K562 (cell line): ENCODE measurements around the gene NTRK1. TPM values are rescaled to one million over a fixed set of nuclear protein-coding genes. Genes with fewer than 3 reads are reported as not detected.

Experiments
- ATAC-seq: fragments of 200-7000 bp; cut with Tn5 transposase; 3 replicates; pipeline ENCODE4 v1.9.1; 2020; ENCODE audit warnings: moderate library complexity
- BruUV-seq: library from RNA; stranded (reverse); fragments of 400-500 nt; replicated peaks from 2 replicates; lab custom pipeline; 2021; lab: Mats Ljungman, UMichigan
- CTCF ChIA-PET: fragments of 300-600 bp; formaldehyde crosslinking; extraction: SDS; loops from one replicate; lab custom pipeline; 2021; ENCODE audit warnings: low intra/inter-chr PET ratio; lab: Yijun Ruan, JAX
- POLR2A ChIA-PET: fragments of 300-600, 350-650 bp; sonication (Branson Sonifier 250); formaldehyde crosslinking; extraction: SDS; loops from one replicate; lab custom pipeline; 2021; ENCODE audit warnings: antibody characterized with exemption, inconsistent platforms; lab: Yijun Ruan, JAX
- DNase-seq, 4 experiments: peaks; one replicate each; pipeline versions ENCODE4 v3.0.0 to v3.0.0-alpha.2; 2011 to 2018; ENCODE audit warnings: low spot score in 3 of 4, mixed read lengths in 3 of 4; ENCODE audit errors: extremely low read depth in 1 of 4
- FAIRE-seq: peaks from 2 replicates; lab custom pipeline; 2011; peaks lifted over from hg19 to GRCh38; lab: Jason Lieb, UNC
- H2AFZ ChIP-seq: 2 replicates; pipeline ENCODE4 v1.6.0; 2011; ENCODE audit warnings: low read depth, low read length, control low read depth, inconsistent platforms
- H3K27ac ChIP-seq: fragments of 200-600 bp; 3 replicates; pipeline ENCODE4 v1.8.0; 2011; ENCODE audit warnings: low read depth, mild to moderate bottlenecking, control low read depth, inconsistent platforms, low read length, moderate library complexity, mixed read lengths; ENCODE audit errors: extremely low read depth
- H3K27me3 ChIP-seq, 2 experiments: fragments of 300-600 bp in 1 of 2; 2 replicates in 1 of 2; 3 replicates in 1 of 2; pipeline versions ENCODE4 v1.6.0 to v1.8.0; 2011; ENCODE audit warnings: inconsistent platforms in 2 of 2, low read length in 2 of 2, mild to moderate bottlenecking in 1 of 2, mixed read lengths in 1 of 2, moderate library complexity in 1 of 2; ENCODE audit not compliant: control insufficient read depth in 2 of 2, insufficient read depth in 2 of 2
- H3K36me3 ChIP-seq: fragments of 300-600 bp; 3 replicates; pipeline ENCODE4 v1.8.0; 2011; ENCODE audit warnings: mild to moderate bottlenecking, low read length, inconsistent platforms; ENCODE audit not compliant: control insufficient read depth, insufficient read depth
- H3K4me1 ChIP-seq, 2 experiments: fragments of 200-600 bp in 1 of 2; replicated peaks in 1 of 2; 2 replicates in 1 of 2; 3 replicates in 1 of 2; pipeline versions ENCODE4 v1.5.1 to v1.8.0; 2011; ENCODE audit warnings: inconsistent platforms in 2 of 2, low read length in 2 of 2, mild to moderate bottlenecking in 1 of 2, mixed read lengths in 1 of 2, moderate library complexity in 1 of 2; ENCODE audit not compliant: control insufficient read depth in 2 of 2, insufficient read depth in 2 of 2
- H3K4me2 ChIP-seq: 2 replicates; pipeline ENCODE4 v1.6.1; 2011; ENCODE audit warnings: low read length, control low read depth, inconsistent platforms, mixed read lengths; ENCODE audit not compliant: insufficient read depth
- H3K4me3 ChIP-seq: fragments of 200-600 bp; sonication (generic), shearing (Covaris generic); 2 replicates; pipeline ENCODE4 v1.5.1; 2016; ENCODE audit warnings: control low read depth, inconsistent platforms
- H3K79me2 ChIP-seq: fragments of 200-600 bp; 3 replicates; pipeline ENCODE4 v1.8.0; 2011; ENCODE audit warnings: low read length, inconsistent platforms; ENCODE audit not compliant: control insufficient read depth, insufficient read depth
- H3K9ac ChIP-seq, 2 experiments: 2 replicates each; pipeline versions ENCODE4 v1.6.0 to v1.6.1; 2011; ENCODE audit warnings: low read depth in 2 of 2, low read length in 2 of 2, control low read depth in 1 of 2, inconsistent platforms in 1 of 2, mild to moderate bottlenecking in 1 of 2, mixed read lengths in 1 of 2; ENCODE audit not compliant: insufficient read depth in 1 of 2
- H3K9me1 ChIP-seq: one replicate; pipeline ENCODE4 v1.6.0; 2011; ENCODE audit warnings: inconsistent platforms, mild to moderate bottlenecking, low read length, moderate library complexity; ENCODE audit not compliant: control insufficient read depth, insufficient read depth
- H3K9me3 ChIP-seq: replicated peaks from 2 replicates; pipeline ENCODE4 v1.5.1; 2011; ENCODE audit warnings: low read depth, low read length, inconsistent platforms; ENCODE audit not compliant: control insufficient read depth, insufficient read depth
- H4K20me1 ChIP-seq: replicated peaks from 2 replicates; pipeline ENCODE4 v1.6.1; 2011; ENCODE audit warnings: low read length, inconsistent platforms, mixed read lengths; ENCODE audit not compliant: control insufficient read depth, insufficient read depth
- FIP1L1 ChIP-seq: fragments of 200-400 bp; formaldehyde crosslinking; IDR thresholded peaks from 2 replicates; pipeline ENCODE4 v1.6.1; 2018; ENCODE audit warnings: mild to moderate bottlenecking, low read depth, low read length; ENCODE audit not compliant: poor library complexity, severe bottlenecking
- KLF16 ChIP-seq: IDR thresholded peaks from 2 replicates; pipeline ENCODE4 v1.6.1; 2016; ENCODE audit warnings: antibody characterized with exemption
- LARP7 ChIP-seq: fragments of 450-650 bp; IDR thresholded peaks from 2 replicates; pipeline ENCODE4 v1.6.1; 2016
- MBD1 ChIP-seq: fragments of 250-450 bp; sonication (Bioruptor Pico); IDR thresholded peaks from 2 replicates; pipeline ENCODE4 v1.8.0; 2022; ENCODE audit warnings: inconsistent platforms
- NR3C1 ChIP-seq: sonication (generic); formaldehyde crosslinking; IDR thresholded peaks from 2 replicates; pipeline ENCODE4 v1.8.1; 2022; ENCODE audit warnings: missing genetic modification reagents
- RHOXF2B ChIP-seq: fragments of 250-450 bp; sonication (Bioruptor Pico); conservative IDR thresholded peaks from 2 replicates; pipeline ENCODE4 v1.5.1; 2021
- SIX5 ChIP-seq, 2 experiments: IDR thresholded peaks; 2 replicates each; pipeline ENCODE4 v1.6.1; 2011; ENCODE audit warnings: low read length in 2 of 2, borderline replicate concordance in 1 of 2, low read depth in 1 of 2, mild to moderate bottlenecking in 1 of 2, moderate library complexity in 1 of 2; ENCODE audit not compliant: insufficient read depth in 1 of 2
- SMC3 ChIP-seq: conservative IDR thresholded peaks from 2 replicates; pipeline ENCODE4 v1.6.1; 2011; ENCODE audit warnings: low read depth, low read length, improper control_type of control experiment; ENCODE audit not compliant: insufficient read depth
- ZBTB8A ChIP-seq: fragments of 450-650 bp; IDR thresholded peaks from 2 replicates; pipeline ENCODE4 v1.6.1; 2018; ENCODE audit warnings: mild to moderate bottlenecking, moderate library complexity; ENCODE audit not compliant: partially characterized antibody
- ZNF224 ChIP-seq: sonication (generic); formaldehyde crosslinking; IDR thresholded peaks from 2 replicates; pipeline ENCODE4 v1.8.0; 2022; ENCODE audit warnings: mild to moderate bottlenecking, missing genetic modification reagents
- ZNF79 ChIP-seq: fragments of 250-450 bp; sonication (Bioruptor Pico); IDR thresholded peaks from 2 replicates; pipeline ENCODE4 v1.4.0; 2020; ENCODE audit warnings: low read depth, mild to moderate bottlenecking, moderate library complexity
- WGBS: fragments of 100-300 bp; shearing (Covaris generic); methylation state at CpG from one replicate; pipeline ENCODE4 v1.1.6; 2016; ENCODE audit warnings: low coverage, mixed read lengths; ENCODE audit not compliant: insufficient coverage; ENCODE audit errors: missing lambda C conversion rate; 5-methylcytosine and 5-hydroxymethylcytosine counted together
- in situ Hi-C: fragments of 300-500 bp; cut with MboI; formaldehyde crosslinking; loops from 4 replicates; pipeline ENCODE4 v1.15.0; 2018; ENCODE audit warnings: inconsistent platforms, mixed read lengths
- intact Hi-C: fragments of 100-400 bp; cut with micrococcal nuclease; formaldehyde crosslinking; loops from 2 replicates; pipeline ENCODE4 v1.14.2; 2022
- polyA plus RNA-seq, 8 experiments: library from polyadenylated mRNA; depleted of rRNA in 4 of 8; stranded (reverse) in 5 of 8; unstranded in 3 of 8; fragments of >200 nt; fragmentation: Nextera tagmentation in 2 of 8; fragmentation: Illumina TruSeq in 1 of 8; extraction: Ambion mirVana in 2 of 8; extraction: Trizol in 1 of 8; gene quantifications; 2 replicates each; pipeline versions ENCODE4 v1.2.1 to v1.2.3, GENCODE V29; 2011 to 2014; ENCODE audit warnings: inconsistent platforms in 1 of 8, missing spikeins in 1 of 8
- total RNA-seq, 7 experiments: library from RNA; depleted of rRNA in 6 of 7; stranded (reverse); fragments of >200 nt in 6 of 7; fragmentation: Illumina TruSeq in 2 of 7; extraction: Trizol in 2 of 7; gene quantifications; 2 replicates each; pipeline versions ENCODE4 v1.2.1 to v1.2.3, GENCODE V29; 2011 to 2021; ENCODE audit warnings: low replicate concordance in 1 of 7
- TF ChIP-seq, protein P1 (sequence below): sonication (generic); formaldehyde crosslinking; IDR thresholded peaks from 2 replicates; pipeline ENCODE4 v1.8.1; 2023; ENCODE audit warnings: mild to moderate bottlenecking, missing genetic modification reagents
- TF ChIP-seq, protein P2 (sequence below), 2 experiments: IDR thresholded peaks; 2 replicates each; pipeline ENCODE4 v1.6.1; 2012; ENCODE audit warnings: improper control_type of control experiment in 2 of 2, low read depth in 2 of 2, low read length in 2 of 2, borderline replicate concordance in 1 of 2
- TF ChIP-seq, protein P3 (sequence below): fragments of 450-650 bp; IDR thresholded peaks from 2 replicates; pipeline ENCODE4 v1.6.1; 2018; ENCODE audit warnings: mild to moderate bottlenecking, low read depth; ENCODE audit not compliant: partially characterized antibody
- TF ChIP-seq, protein P4 (sequence below): sonication (generic); formaldehyde crosslinking; IDR thresholded peaks from 2 replicates; pipeline ENCODE4 v1.9.0; 2022; ENCODE audit warnings: mild to moderate bottlenecking, missing genetic modification reagents

NTRK1 gene
- total and polyA plus RNA-seq, 9 of the 15 experiments (the other 6 are each of a cell fraction or from before 2014, with no cell fraction given) = 0.46 to 30.0 (median 7.9) TPM

GRCh38 chr1:156887317-156887716 lies 26.7 kb downstream of the NTRK1 start:
- in situ Hi-C loops (no loop called here), intact Hi-C loops (no loop called here)
- peaks cover 15 to 19% of the 10 kb centered on the region in 2 experiments; a peak in 4 of 5 replicates for H3K4me1 ChIP-seq
- no peaks in the 10 kb centered on the region for H4K20me1 ChIP-seq
- H3K9me1 ChIP-seq = no peaks in the 10 kb centered on the region
- no peak overlapping the region; a peak in 1 of 4 replicates for H3K9ac ChIP-seq
- DNase-seq (no peak), FAIRE-seq (no peak), ATAC-seq (no peak)
- H3K4me3 ChIP-seq = no peak overlapping the region
- H2AFZ ChIP-seq = no peak overlapping the region
- H3K27me3 ChIP-seq = no peaks in the 10 kb centered on the region
- no peak overlapping the region for H3K27ac ChIP-seq
- no TSS peak for BruUV-seq
- H3K79me2 ChIP-seq = no peaks in the 10 kb centered on the region
- H3K9me3 ChIP-seq = no peaks in the 10 kb centered on the region
- WGBS = 50% methylated on average over 1 of the region's 3 CpGs
- ChIA-PET CTCF (interaction anchor here (0.6 kb wide), 1 partner anchor 198 kb away, joined by 3 read pairs; no protein-coding TSS in a partner anchor), POLR2A (interaction anchor here (1.1 kb wide), 2 partner anchors 13 to 115 kb away, joined by 3 to 6 read pairs; no protein-coding TSS in a partner anchor)
- no peaks in the 10 kb centered on the region for H3K36me3 ChIP-seq
- TF ChIP-seq KLF16 (no peak), ZNF224 (no peak), RHOXF2B (CRISPR knock-in tag) (no peak), LARP7 (no peak), MBD1 (CRISPR knock-in tag) (no peak), ZNF79 (CRISPR knock-in tag) (no peak), ZBTB8A (no peak), SMC3 (no peak), FIP1L1 (no peak), NR3C1 (CRISPR knock-in tag) (no peak), SIX5 (IDR thresholded peaks at IDR 0.05; ENCODE audit: borderline replicate concordance in 1 of 2, insufficient read depth in 1 of 2, low read depth in 1 of 2, low read length in 2 of 2) (no peak)
- TF ChIP-seq, protein P1, sequence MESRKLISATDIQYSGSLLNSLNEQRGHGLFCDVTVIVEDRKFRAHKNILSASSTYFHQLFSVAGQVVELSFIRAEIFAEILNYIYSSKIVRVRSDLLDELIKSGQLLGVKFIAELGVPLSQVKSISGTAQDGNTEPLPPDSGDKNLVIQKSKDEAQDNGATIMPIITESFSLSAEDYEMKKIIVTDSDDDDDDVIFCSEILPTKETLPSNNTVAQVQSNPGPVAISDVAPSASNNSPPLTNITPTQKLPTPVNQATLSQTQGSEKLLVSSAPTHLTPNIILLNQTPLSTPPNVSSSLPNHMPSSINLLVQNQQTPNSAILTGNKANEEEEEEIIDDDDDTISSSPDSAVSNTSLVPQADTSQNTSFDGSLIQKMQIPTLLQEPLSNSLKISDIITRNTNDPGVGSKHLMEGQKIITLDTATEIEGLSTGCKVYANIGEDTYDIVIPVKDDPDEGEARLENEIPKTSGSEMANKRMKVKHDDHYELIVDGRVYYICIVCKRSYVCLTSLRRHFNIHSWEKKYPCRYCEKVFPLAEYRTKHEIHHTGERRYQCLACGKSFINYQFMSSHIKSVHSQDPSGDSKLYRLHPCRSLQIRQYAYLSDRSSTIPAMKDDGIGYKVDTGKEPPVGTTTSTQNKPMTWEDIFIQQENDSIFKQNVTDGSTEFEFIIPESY (CRISPR knock-in tag) = no peak
- TF ChIP-seq, protein P2, sequence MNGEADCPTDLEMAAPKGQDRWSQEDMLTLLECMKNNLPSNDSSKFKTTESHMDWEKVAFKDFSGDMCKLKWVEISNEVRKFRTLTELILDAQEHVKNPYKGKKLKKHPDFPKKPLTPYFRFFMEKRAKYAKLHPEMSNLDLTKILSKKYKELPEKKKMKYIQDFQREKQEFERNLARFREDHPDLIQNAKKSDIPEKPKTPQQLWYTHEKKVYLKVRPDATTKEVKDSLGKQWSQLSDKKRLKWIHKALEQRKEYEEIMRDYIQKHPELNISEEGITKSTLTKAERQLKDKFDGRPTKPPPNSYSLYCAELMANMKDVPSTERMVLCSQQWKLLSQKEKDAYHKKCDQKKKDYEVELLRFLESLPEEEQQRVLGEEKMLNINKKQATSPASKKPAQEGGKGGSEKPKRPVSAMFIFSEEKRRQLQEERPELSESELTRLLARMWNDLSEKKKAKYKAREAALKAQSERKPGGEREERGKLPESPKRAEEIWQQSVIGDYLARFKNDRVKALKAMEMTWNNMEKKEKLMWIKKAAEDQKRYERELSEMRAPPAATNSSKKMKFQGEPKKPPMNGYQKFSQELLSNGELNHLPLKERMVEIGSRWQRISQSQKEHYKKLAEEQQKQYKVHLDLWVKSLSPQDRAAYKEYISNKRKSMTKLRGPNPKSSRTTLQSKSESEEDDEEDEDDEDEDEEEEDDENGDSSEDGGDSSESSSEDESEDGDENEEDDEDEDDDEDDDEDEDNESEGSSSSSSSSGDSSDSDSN (IDR thresholded peaks at IDR 0.05; ENCODE audit: borderline replicate concordance in 1 of 2, low read depth in 2 of 2, low read length in 2 of 2) = no peak
- TF ChIP-seq, protein P3, sequence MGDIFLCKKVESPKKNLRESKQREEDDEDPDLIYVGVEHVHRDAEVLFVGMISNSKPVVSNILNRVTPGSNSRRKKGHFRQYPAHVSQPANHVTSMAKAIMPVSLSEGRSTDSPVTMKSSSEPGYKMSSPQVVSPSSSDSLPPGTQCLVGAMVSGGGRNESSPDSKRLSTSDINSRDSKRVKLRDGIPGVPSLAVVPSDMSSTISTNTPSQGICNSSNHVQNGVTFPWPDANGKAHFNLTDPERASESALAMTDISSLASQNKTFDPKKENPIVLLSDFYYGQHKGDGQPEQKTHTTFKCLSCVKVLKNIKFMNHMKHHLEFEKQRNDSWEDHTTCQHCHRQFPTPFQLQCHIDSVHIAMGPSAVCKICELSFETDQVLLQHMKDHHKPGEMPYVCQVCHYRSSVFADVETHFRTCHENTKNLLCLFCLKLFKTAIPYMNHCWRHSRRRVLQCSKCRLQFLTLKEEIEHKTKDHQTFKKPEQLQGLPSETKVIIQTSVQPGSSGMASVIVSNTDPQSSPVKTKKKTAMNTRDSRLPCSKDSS = no peak
- TF ChIP-seq, protein P4, sequence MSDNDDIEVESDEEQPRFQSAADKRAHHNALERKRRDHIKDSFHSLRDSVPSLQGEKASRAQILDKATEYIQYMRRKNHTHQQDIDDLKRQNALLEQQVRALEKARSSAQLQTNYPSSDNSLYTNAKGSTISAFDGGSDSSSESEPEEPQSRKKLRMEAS (CRISPR knock-in tag) = no peak
- H3K4me2 ChIP-seq = no peak overlapping the region
